ENCODE data around the gene CELF4.

DNA sequence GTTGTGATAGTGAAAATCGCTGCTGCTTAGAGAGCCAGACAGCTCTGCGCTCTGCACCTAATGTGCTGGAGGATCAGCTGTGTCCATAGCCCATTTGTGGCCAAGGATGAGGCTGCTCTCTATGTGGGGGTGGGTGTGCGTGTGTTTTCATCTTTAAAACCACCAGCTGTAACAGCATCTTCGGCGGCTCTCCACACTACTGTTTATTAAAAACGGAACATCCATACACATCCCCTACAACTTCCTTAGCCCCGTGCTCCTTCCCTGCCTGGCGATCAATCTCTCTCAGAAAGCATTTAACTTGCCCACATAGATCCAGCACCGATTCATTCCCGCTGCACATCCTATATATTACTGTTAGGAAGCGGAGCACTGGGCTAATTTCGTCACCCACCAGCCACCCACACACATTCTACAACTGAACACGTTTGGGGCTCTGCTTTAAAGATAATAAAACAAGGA lies 1.6 kb downstream of the CELF4 start:
- TF ChIP-seq POLR2A (IDR thresholded peaks at IDR 0.05) (no peak), POLR2AphosphoS5 (IDR thresholded peaks at IDR 0.05) (no peak)
- TF ChIP-seq, protein P1, sequence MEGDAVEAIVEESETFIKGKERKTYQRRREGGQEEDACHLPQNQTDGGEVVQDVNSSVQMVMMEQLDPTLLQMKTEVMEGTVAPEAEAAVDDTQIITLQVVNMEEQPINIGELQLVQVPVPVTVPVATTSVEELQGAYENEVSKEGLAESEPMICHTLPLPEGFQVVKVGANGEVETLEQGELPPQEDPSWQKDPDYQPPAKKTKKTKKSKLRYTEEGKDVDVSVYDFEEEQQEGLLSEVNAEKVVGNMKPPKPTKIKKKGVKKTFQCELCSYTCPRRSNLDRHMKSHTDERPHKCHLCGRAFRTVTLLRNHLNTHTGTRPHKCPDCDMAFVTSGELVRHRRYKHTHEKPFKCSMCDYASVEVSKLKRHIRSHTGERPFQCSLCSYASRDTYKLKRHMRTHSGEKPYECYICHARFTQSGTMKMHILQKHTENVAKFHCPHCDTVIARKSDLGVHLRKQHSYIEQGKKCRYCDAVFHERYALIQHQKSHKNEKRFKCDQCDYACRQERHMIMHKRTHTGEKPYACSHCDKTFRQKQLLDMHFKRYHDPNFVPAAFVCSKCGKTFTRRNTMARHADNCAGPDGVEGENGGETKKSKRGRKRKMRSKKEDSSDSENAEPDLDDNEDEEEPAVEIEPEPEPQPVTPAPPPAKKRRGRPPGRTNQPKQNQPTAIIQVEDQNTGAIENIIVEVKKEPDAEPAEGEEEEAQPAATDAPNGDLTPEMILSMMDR (IDR thresholded peaks at IDR 0.05 in 8 of 11, conservative IDR thresholded peaks at IDR 0.05 in 3 of 11) = no peak

Data from spleen (tissue), 7 donors.